Ovary (tissue), 3 donors: ENCODE results near the gene VPS54.

Experiments
- EP300 ChIP-seq: sonication (generic); formaldehyde crosslinking; IDR thresholded peaks from one replicate; pipeline ENCODE4 v1.6.1; 2017; ENCODE audit warnings: antibody characterized with exemption
- POLR2A ChIP-seq: fragments of 450-650 bp; IDR thresholded peaks from one replicate; pipeline ENCODE4 v1.6.1; 2017; ENCODE audit warnings: antibody characterized with exemption, mild to moderate bottlenecking, moderate library complexity
- TF ChIP-seq, protein P1 (sequence below), 3 donors: fragments of 450-650 bp in 2 of 3; fragments of 200-600 bp in 1 of 3; IDR thresholded peaks; one replicate each; pipeline versions ENCODE4 v1.5.1 to v1.8.0; 2016 to 2022; ENCODE audit warnings: antibody characterized with exemption in 3 of 3, mild to moderate bottlenecking in 1 of 3
- donor health status: DM: no; HTN: no; CAD: no.

DNA sequence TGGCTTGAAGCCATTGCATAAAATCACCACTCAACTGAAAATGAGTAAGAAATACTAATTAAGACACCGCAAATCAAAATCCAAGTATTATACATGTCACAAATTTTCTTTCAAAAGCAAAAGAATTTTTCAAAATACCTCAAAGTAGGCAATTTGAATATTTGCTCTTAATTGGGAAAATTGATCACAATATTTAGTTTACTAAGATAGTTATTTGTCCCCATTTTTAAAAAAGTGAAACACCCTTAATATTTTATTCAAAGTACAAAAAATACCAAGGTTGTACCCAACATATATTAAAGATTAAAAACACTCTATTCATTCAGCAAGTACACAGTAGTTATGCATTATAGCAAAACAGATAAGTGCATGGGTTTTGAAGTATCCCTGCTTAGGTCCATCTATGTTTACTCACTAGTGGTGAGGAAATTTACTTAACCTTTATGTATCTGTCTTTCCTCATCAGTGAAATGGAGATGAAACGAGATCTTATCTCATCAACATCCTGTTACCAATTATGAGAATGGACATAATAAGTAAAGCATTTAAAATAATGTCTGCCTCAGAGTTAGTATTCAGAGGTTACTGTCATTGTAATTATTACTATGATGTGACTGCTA, 35.1 kb downstream of the VPS54 start:
- TF ChIP-seq POLR2A: no peak
- TF ChIP-seq, protein P1, sequence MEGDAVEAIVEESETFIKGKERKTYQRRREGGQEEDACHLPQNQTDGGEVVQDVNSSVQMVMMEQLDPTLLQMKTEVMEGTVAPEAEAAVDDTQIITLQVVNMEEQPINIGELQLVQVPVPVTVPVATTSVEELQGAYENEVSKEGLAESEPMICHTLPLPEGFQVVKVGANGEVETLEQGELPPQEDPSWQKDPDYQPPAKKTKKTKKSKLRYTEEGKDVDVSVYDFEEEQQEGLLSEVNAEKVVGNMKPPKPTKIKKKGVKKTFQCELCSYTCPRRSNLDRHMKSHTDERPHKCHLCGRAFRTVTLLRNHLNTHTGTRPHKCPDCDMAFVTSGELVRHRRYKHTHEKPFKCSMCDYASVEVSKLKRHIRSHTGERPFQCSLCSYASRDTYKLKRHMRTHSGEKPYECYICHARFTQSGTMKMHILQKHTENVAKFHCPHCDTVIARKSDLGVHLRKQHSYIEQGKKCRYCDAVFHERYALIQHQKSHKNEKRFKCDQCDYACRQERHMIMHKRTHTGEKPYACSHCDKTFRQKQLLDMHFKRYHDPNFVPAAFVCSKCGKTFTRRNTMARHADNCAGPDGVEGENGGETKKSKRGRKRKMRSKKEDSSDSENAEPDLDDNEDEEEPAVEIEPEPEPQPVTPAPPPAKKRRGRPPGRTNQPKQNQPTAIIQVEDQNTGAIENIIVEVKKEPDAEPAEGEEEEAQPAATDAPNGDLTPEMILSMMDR (IDR thresholded peaks at IDR 0.05): no peak
- no peak for TF ChIP-seq EP300
